ENCODE results near the gene SNUPN. TPM values are rescaled to one million over a fixed set of nuclear protein-coding genes. Genes with fewer than 3 reads are reported as not detected.
A peak's percentile ranks its signal among the peaks of the same experiment; 100 is the strongest.

Gene SNUPN
- total RNA-seq, 1 experiment from 2014 or later: 27.9 TPM

GRCh38 chr15:75654201-75654907, 28.8 kb upstream of the SNUPN start (continued):
- TF ChIP-seq, protein P1, sequence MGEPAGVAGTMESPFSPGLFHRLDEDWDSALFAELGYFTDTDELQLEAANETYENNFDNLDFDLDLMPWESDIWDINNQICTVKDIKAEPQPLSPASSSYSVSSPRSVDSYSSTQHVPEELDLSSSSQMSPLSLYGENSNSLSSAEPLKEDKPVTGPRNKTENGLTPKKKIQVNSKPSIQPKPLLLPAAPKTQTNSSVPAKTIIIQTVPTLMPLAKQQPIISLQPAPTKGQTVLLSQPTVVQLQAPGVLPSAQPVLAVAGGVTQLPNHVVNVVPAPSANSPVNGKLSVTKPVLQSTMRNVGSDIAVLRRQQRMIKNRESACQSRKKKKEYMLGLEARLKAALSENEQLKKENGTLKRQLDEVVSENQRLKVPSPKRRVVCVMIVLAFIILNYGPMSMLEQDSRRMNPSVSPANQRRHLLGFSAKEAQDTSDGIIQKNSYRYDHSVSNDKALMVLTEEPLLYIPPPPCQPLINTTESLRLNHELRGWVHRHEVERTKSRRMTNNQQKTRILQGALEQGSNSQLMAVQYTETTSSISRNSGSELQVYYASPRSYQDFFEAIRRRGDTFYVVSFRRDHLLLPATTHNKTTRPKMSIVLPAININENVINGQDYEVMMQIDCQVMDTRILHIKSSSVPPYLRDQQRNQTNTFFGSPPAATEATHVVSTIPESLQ (CRISPR knock-in tag; IDR thresholded peaks at IDR 0.05): no peak

- TF ChIP-seq, protein P2, sequence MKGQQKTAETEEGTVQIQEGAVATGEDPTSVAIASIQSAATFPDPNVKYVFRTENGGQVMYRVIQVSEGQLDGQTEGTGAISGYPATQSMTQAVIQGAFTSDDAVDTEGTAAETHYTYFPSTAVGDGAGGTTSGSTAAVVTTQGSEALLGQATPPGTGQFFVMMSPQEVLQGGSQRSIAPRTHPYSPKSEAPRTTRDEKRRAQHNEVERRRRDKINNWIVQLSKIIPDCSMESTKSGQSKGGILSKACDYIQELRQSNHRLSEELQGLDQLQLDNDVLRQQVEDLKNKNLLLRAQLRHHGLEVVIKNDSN (CRISPR knock-in tag; IDR thresholded peaks at IDR 0.05): no peak
- TF ChIP-seq, protein P3, sequence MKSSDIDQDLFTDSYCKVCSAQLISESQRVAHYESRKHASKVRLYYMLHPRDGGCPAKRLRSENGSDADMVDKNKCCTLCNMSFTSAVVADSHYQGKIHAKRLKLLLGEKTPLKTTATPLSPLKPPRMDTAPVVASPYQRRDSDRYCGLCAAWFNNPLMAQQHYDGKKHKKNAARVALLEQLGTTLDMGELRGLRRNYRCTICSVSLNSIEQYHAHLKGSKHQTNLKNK (CRISPR knock-in tag; IDR thresholded peaks at IDR 0.05): no peak
- TF ChIP-seq OVOL2 (CRISPR knock-in tag; IDR thresholded peaks at IDR 0.05; ENCODE audit: borderline replicate concordance) (no peak), ZNF263 (CRISPR knock-in tag; IDR thresholded peaks at IDR 0.05; ENCODE audit: low read depth) (peak; percentile 26; the same call in 1 of the 2 replicates), ZNF671 (CRISPR knock-in tag; IDR thresholded peaks at IDR 0.05) (no peak)
- Mint-ChIP-seq H3K36me3 (peaks cover 25% of the 10 kb centered on the region), H3K4me1 (peaks cover 49% of the 10 kb centered on the region), H3K9me3 (no peaks in the 10 kb centered on the region), H3K27ac (peak overlapping the region; percentile 54; the same call in 1 of the 2 replicates), H3K4me3 (no peak overlapping the region), H3K27me3 (ENCODE audit: low read depth) (no peaks in the 10 kb centered on the region)
- no peak for ATAC-seq
- POLR2A ChIA-PET: interaction anchor here (0.6 to 0.7 kb wide), 3 partner anchors 202 to 674 kb away, joined by 3 read pairs; partner anchors contain the start of gene SIN3A
- CTCF ChIA-PET: interaction anchor here (0.6 to 1.5 kb wide), 7 partner anchors 15 to 286 kb away, joined by 3 to 5 read pairs (median 3); partner anchors contain the start of gene PTPN9
- no peak for DNase-seq (ENCODE audit: low spot score)
Measured at GRCh38 chr15:75653347-75653913, 27.9 kb upstream of the SNUPN start.

DNA sequence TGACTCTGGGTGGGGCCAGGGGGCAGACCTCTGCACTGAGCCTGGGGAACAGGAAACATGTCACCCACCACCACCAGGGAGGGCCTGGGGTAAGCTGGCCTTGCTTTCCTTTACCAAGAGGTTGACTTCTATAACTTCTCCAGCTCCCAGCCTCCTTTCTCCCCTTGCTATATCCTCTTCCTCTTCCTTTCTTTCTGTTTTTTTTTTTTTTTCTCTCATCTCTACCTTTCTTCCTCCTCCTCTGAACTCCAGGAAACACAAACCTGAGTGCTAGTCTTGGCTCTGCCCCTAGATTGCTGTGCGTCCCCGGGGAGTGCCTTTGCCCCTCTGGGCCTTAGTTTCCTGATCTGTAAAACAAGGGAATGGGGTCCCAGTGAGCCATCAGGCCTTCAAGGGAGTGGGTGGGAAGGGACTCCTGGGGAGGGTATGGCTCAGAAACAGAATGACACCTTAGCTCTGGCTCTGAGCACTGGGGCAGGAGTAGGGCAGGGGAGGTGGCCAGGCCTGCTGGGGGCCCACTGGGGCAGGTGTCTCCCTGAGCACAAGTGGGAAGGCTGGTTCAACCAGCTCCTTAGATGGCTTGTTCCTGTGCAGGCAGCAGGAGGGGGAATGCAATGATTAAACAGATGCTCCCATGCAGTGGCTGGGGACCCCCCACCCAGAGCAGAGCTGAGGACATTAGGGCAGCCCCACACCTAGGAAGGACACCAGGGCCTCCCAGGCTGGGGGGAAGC, 26.5 kb upstream of the SNUPN start:
- H3K27ac Mint-ChIP-seq: peak overlapping the region; percentile 29; the same call in 1 of the 2 replicates
- H3K36me3 Mint-ChIP-seq: peaks cover 15% of the 10 kb centered on the region
- ChIA-PET CTCF (interaction anchor here (1.0 to 1.2 kb wide), 2 partner anchors 35 to 73 kb away, joined by 3 to 4 read pairs; partner anchors contain the start of gene PTPN9), POLR2A (interaction anchor here (0.7 to 1.1 kb wide), 2 partner anchors 12 to 233 kb away, joined by 5 read pairs; partner anchors contain the start of gene IMP3)
- DNase-seq (ENCODE audit: low spot score) (no peak), ATAC-seq (no peak)
- peaks cover under 1% of the 10 kb centered on the region; the same call in 1 of the 2 replicates for H3K27me3 Mint-ChIP-seq (ENCODE audit: low read depth)
- H3K9me3 Mint-ChIP-seq: no peaks in the 10 kb centered on the region
- peaks cover 50% of the 10 kb centered on the region for H3K4me1 Mint-ChIP-seq
- H3K4me3 Mint-ChIP-seq: peak overlapping the region; percentile 43; the same call in 1 of the 2 replicates
- TF ChIP-seq SOX15 (CRISPR knock-in tag; IDR thresholded peaks at IDR 0.05) (no peak), MXD4 (CRISPR knock-in tag; IDR thresholded peaks at IDR 0.05; ENCODE audit: borderline replicate concordance) (no peak), JUN (CRISPR knock-in tag; IDR thresholded peaks at IDR 0.05) (no peak), E2F4 (CRISPR knock-in tag; IDR thresholded peaks at IDR 0.05; ENCODE audit: borderline replicate concordance, low read depth) (no peak), ZNF396 (CRISPR knock-in tag; IDR thresholded peaks at IDR 0.05; ENCODE audit: borderline replicate concordance) (no peak), NR1H2 (CRISPR knock-in tag; IDR thresholded peaks at IDR 0.05) (no peak), FOXK1 (CRISPR knock-in tag; IDR thresholded peaks at IDR 0.05) (no peak), EMX1 (CRISPR knock-in tag; IDR thresholded peaks at IDR 0.05) (no peak), GABPB1 (CRISPR knock-in tag; IDR thresholded peaks at IDR 0.05) (no peak), NFE2L1 (CRISPR knock-in tag; IDR thresholded peaks at IDR 0.05) (no peak), SMAD3 (CRISPR knock-in tag; IDR thresholded peaks at IDR 0.05; ENCODE audit: borderline replicate concordance) (no peak), ZNF317 (CRISPR knock-in tag; IDR thresholded peaks at IDR 0.05; ENCODE audit: borderline replicate concordance, low read depth) (no peak), ELF4 (CRISPR knock-in tag; IDR thresholded peaks at IDR 0.05; ENCODE audit: low read depth) (no peak)
- TF ChIP-seq, protein P4, sequence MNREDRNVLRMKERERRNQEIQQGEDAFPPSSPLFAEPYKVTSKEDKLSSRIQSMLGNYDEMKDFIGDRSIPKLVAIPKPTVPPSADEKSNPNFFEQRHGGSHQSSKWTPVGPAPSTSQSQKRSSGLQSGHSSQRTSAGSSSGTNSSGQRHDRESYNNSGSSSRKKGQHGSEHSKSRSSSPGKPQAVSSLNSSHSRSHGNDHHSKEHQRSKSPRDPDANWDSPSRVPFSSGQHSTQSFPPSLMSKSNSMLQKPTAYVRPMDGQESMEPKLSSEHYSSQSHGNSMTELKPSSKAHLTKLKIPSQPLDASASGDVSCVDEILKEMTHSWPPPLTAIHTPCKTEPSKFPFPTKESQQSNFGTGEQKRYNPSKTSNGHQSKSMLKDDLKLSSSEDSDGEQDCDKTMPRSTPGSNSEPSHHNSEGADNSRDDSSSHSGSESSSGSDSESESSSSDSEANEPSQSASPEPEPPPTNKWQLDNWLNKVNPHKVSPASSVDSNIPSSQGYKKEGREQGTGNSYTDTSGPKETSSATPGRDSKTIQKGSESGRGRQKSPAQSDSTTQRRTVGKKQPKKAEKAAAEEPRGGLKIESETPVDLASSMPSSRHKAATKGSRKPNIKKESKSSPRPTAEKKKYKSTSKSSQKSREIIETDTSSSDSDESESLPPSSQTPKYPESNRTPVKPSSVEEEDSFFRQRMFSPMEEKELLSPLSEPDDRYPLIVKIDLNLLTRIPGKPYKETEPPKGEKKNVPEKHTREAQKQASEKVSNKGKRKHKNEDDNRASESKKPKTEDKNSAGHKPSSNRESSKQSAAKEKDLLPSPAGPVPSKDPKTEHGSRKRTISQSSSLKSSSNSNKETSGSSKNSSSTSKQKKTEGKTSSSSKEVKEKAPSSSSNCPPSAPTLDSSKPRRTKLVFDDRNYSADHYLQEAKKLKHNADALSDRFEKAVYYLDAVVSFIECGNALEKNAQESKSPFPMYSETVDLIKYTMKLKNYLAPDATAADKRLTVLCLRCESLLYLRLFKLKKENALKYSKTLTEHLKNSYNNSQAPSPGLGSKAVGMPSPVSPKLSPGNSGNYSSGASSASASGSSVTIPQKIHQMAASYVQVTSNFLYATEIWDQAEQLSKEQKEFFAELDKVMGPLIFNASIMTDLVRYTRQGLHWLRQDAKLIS (CRISPR knock-in tag; IDR thresholded peaks at IDR 0.05; ENCODE audit: borderline replicate concordance): no peak
- TF ChIP-seq, protein P5, sequence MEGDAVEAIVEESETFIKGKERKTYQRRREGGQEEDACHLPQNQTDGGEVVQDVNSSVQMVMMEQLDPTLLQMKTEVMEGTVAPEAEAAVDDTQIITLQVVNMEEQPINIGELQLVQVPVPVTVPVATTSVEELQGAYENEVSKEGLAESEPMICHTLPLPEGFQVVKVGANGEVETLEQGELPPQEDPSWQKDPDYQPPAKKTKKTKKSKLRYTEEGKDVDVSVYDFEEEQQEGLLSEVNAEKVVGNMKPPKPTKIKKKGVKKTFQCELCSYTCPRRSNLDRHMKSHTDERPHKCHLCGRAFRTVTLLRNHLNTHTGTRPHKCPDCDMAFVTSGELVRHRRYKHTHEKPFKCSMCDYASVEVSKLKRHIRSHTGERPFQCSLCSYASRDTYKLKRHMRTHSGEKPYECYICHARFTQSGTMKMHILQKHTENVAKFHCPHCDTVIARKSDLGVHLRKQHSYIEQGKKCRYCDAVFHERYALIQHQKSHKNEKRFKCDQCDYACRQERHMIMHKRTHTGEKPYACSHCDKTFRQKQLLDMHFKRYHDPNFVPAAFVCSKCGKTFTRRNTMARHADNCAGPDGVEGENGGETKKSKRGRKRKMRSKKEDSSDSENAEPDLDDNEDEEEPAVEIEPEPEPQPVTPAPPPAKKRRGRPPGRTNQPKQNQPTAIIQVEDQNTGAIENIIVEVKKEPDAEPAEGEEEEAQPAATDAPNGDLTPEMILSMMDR (IDR thresholded peaks at IDR 0.05): no peak

Data from WTC11 (cell line).